ENCODE results near the gene HEATR1.

DNA sequence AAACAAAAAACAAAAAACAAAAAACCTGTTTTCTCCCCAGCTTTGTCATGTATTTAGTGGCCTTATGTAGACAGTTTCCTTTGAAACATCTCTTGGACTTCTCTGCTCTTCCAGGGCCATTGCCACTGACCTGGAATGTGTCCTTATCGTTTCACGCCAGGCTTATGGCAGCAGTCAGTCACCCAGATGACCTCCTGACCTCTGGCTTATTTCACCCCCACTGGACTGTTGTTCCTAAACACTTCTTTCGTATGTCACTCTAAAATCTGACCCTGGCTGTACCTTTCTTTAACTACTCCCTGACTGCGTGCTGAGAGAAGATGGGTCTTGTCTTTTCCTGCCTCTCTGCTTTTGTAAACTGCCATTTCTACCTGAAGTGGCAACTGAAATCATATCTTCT, 71.5 kb downstream of the HEATR1 start:
- TF ChIP-seq, protein P1, sequence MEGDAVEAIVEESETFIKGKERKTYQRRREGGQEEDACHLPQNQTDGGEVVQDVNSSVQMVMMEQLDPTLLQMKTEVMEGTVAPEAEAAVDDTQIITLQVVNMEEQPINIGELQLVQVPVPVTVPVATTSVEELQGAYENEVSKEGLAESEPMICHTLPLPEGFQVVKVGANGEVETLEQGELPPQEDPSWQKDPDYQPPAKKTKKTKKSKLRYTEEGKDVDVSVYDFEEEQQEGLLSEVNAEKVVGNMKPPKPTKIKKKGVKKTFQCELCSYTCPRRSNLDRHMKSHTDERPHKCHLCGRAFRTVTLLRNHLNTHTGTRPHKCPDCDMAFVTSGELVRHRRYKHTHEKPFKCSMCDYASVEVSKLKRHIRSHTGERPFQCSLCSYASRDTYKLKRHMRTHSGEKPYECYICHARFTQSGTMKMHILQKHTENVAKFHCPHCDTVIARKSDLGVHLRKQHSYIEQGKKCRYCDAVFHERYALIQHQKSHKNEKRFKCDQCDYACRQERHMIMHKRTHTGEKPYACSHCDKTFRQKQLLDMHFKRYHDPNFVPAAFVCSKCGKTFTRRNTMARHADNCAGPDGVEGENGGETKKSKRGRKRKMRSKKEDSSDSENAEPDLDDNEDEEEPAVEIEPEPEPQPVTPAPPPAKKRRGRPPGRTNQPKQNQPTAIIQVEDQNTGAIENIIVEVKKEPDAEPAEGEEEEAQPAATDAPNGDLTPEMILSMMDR (IDR thresholded peaks at IDR 0.05), result no peak
- TF ChIP-seq POLR2AphosphoS5 (IDR thresholded peaks at IDR 0.05) (no peak), POLR2A (IDR thresholded peaks at IDR 0.05) (no peak)
